ENCODE results near the gene PYCR2. TPM values are rescaled to one million over a fixed set of nuclear protein-coding genes. Genes with fewer than 3 reads are reported as not detected.

PYCR2 gene
- total RNA-seq, 1 donor, result 36.7 TPM

- no peak overlapping the region for H3K4me3 ChIP-seq (ENCODE audit: low read depth, low read length)
- no peak for TF ChIP-seq CTCF (IDR thresholded peaks at IDR 0.05; ENCODE audit: insufficient read depth, low read depth, low read length)
- no peak for DNase-seq (ENCODE audit: low read depth)
Measured at GRCh38 chr1:225928186-225929175, 4.4 kb upstream of the PYCR2 start.

- no peak for TF ChIP-seq CTCF (IDR thresholded peaks at IDR 0.05; ENCODE audit: insufficient read depth, low read depth, low read length)
- DNase-seq (ENCODE audit: low read depth), result no peak
- H3K4me3 ChIP-seq (ENCODE audit: low read depth, low read length), result no peak overlapping the region
Measured at GRCh38 chr1:225926551-225927113, 2.6 kb upstream of the PYCR2 start.

- peak overlapping the region; percentile 91 for H3K4me3 ChIP-seq (ENCODE audit: low read depth, low read length)
- no peak for DNase-seq (ENCODE audit: low read depth)
- no peak for TF ChIP-seq CTCF (IDR thresholded peaks at IDR 0.05; ENCODE audit: insufficient read depth, low read depth, low read length)
Measured at GRCh38 chr1:225923381-225923691, 714 bp downstream of the PYCR2 start.

- no peak for TF ChIP-seq CTCF (IDR thresholded peaks at IDR 0.05; ENCODE audit: insufficient read depth, low read depth, low read length)
- no peak overlapping the region for H3K4me3 ChIP-seq (ENCODE audit: low read depth, low read length)
- no peak for DNase-seq (ENCODE audit: low read depth)
Measured at GRCh38 chr1:225921734-225922709, 2.0 kb downstream of the PYCR2 start.

- H3K4me3 ChIP-seq (ENCODE audit: low read depth, low read length), result no peak overlapping the region
- DNase-seq (ENCODE audit: low read depth), result peak; percentile 47
- no peak for TF ChIP-seq CTCF (IDR thresholded peaks at IDR 0.05; ENCODE audit: insufficient read depth, low read depth, low read length)
Measured at GRCh38 chr1:225919906-225920305, 4.1 kb downstream of the PYCR2 start.

GRCh38 chr1:225918280-225918679 lies 5.8 kb downstream of the PYCR2 start:
- TF ChIP-seq CTCF (IDR thresholded peaks at IDR 0.05; ENCODE audit: insufficient read depth, low read depth, low read length), result no peak
- H3K4me3 ChIP-seq (ENCODE audit: low read depth, low read length), result no peak overlapping the region
- no peak for DNase-seq (ENCODE audit: low read depth)

All from fibroblast of villous mesenchyme (primary cell).